ENCODE results near the gene TTC17.
A peak's percentile ranks its signal among the peaks of the same experiment; 100 is the strongest.
"Not testable (repeated sequence)": the region's sequence is repeated elsewhere in the genome, so short reads cannot be mapped to it uniquely, and the experiment has no call there.

Gene TTC17

GRCh38 chr11:43384393-43384792 is 25.7 kb downstream of the TTC17 start:
- no peak for DNase-seq (ENCODE audit: low read depth in 4 of 4, low spot score in 1 of 4)

GRCh38 chr11:43392713-43393112 is 34.0 kb downstream of the TTC17 start:
- no peak for DNase-seq (ENCODE audit: low read depth in 4 of 4, low spot score in 1 of 4)

- DNase-seq (ENCODE audit: low read depth in 4 of 4, low spot score in 1 of 4), result no peak
Observed at GRCh38 chr11:43393765-43394355, 35.1 kb downstream of the TTC17 start.

- no peak for DNase-seq (ENCODE audit: low read depth in 4 of 4, low spot score in 1 of 4)
Observed at GRCh38 chr11:43396617-43397016, 37.9 kb downstream of the TTC17 start.

GRCh38 chr11:43397251-43397650 is 38.5 kb downstream of the TTC17 start:
- no peak for DNase-seq (ENCODE audit: low read depth in 4 of 4, low spot score in 1 of 4)

- DNase-seq (ENCODE audit: low read depth in 4 of 4, low spot score in 1 of 4), result no peak
Observed at GRCh38 chr11:43399983-43400630, 41.4 kb downstream of the TTC17 start.

GRCh38 chr11:43401252-43401651 is 42.5 kb downstream of the TTC17 start:
- no peak for DNase-seq (ENCODE audit: low read depth in 4 of 4, low spot score in 1 of 4)

GRCh38 chr11:43401811-43402210 is 43.1 kb downstream of the TTC17 start:
- not testable (repeated sequence) for DNase-seq (ENCODE audit: low read depth in 4 of 4, low spot score in 1 of 4)

GRCh38 chr11:43403357-43404231 is 44.9 kb downstream of the TTC17 start:
- DNase-seq (ENCODE audit: low read depth in 4 of 4, low spot score in 1 of 4), result no peak

GRCh38 chr11:43404406-43404805 is 45.7 kb downstream of the TTC17 start:
- no peak for DNase-seq (ENCODE audit: low read depth in 4 of 4, low spot score in 1 of 4)

GRCh38 chr11:43404836-43405479 is 46.2 kb downstream of the TTC17 start:
- no peak for DNase-seq (ENCODE audit: low read depth in 4 of 4, low spot score in 1 of 4)

GRCh38 chr11:43408277-43408676 is 49.6 kb downstream of the TTC17 start:
- no peak for DNase-seq (ENCODE audit: low read depth in 4 of 4, low spot score in 1 of 4)

GRCh38 chr11:43410394-43410793 is 51.7 kb downstream of the TTC17 start:
- no peak for DNase-seq (ENCODE audit: low read depth in 4 of 4, low spot score in 1 of 4)

GRCh38 chr11:43418197-43418596 is 59.5 kb downstream of the TTC17 start:
- DNase-seq (ENCODE audit: low read depth in 4 of 4, low spot score in 1 of 4), result no peak

- DNase-seq (ENCODE audit: low read depth in 4 of 4, low spot score in 1 of 4), result peak in 1 of 4 experiments; percentile 1
Observed at GRCh38 chr11:43419460-43419859, 60.7 kb downstream of the TTC17 start.

- no peak for DNase-seq (ENCODE audit: low read depth in 4 of 4, low spot score in 1 of 4)
Observed at GRCh38 chr11:43427971-43428370, 69.3 kb downstream of the TTC17 start.

- DNase-seq (ENCODE audit: low read depth in 4 of 4, low spot score in 1 of 4), result not testable (repeated sequence)
Observed at GRCh38 chr11:43430916-43431315, 72.2 kb downstream of the TTC17 start.

GRCh38 chr11:43434893-43435292 is 76.2 kb downstream of the TTC17 start:
- DNase-seq (ENCODE audit: low read depth in 4 of 4, low spot score in 1 of 4), result no peak

GRCh38 chr11:43440486-43440885 is 81.8 kb downstream of the TTC17 start:
- no peak for DNase-seq (ENCODE audit: low read depth in 4 of 4, low spot score in 1 of 4)

GRCh38 chr11:43443811-43444210 is 85.1 kb downstream of the TTC17 start:
- no peak for DNase-seq (ENCODE audit: low read depth in 4 of 4, low spot score in 1 of 4)

GRCh38 chr11:43447151-43447550 is 88.4 kb downstream of the TTC17 start:
- no peak for DNase-seq (ENCODE audit: low read depth in 4 of 4, low spot score in 1 of 4)

GRCh38 chr11:43458486-43458885 is 99.8 kb downstream of the TTC17 start:
- DNase-seq (ENCODE audit: low read depth in 4 of 4, low spot score in 1 of 4), result no peak

All from stimulated activated CD4-positive, alpha-beta T cell treated with anti-CD3 and anti-CD28 coated beads, Interleukin-1b, Interleukin-23, amount 100 ng/mL, for 24 hours (primary cell).